Smooth muscle cell (in vitro differentiated cells): Measurements from ENCODE around the gene DNM2. TPM values are rescaled to one million over a fixed set of nuclear protein-coding genes. Genes with fewer than 3 reads are reported as not detected.

Experiments used
- DNase-seq: peaks from one replicate; lab custom pipeline; 2025; ENCODE audit not compliant: unreplicated experiment; lab: John Stamatoyannopoulos, UW
- H2AFZ ChIP-seq: fragments of 200-600 bp; sonication (generic); 2 replicates; pipeline ENCODE4 v1.6.0; 2016; ENCODE audit warnings: antibody characterized with exemption, low read depth, mild to moderate bottlenecking
- H3F3A ChIP-seq: fragments of 200-600 bp; sonication (generic); 2 replicates; pipeline ENCODE4 v1.6.0; 2017; ENCODE audit warnings: antibody characterized with exemption, low read depth
- H3K27ac ChIP-seq: fragments of 200-600 bp; sonication (generic); 2 replicates; pipeline ENCODE4 v1.5.1; 2016; ENCODE audit warnings: low read depth, mild to moderate bottlenecking
- H3K27me3 ChIP-seq: fragments of 200-600 bp; sonication (generic); 2 replicates; pipeline ENCODE4 v1.6.1; 2016; ENCODE audit warnings: low read depth, mild to moderate bottlenecking
- H3K36me3 ChIP-seq: fragments of 200-600 bp; sonication (generic); 2 replicates; pipeline ENCODE4 v1.5.1; 2016; ENCODE audit warnings: low read depth
- H3K4me1 ChIP-seq: fragments of 200-600 bp; sonication (generic); 2 replicates; pipeline ENCODE4 v1.5.1; 2016; ENCODE audit warnings: low read depth
- H3K4me2 ChIP-seq: fragments of 200-600 bp; sonication (generic); 2 replicates; pipeline ENCODE4 v1.6.0; 2016; ENCODE audit warnings: mild to moderate bottlenecking
- H3K4me3 ChIP-seq: fragments of 200-600 bp; sonication (generic); 2 replicates; pipeline ENCODE4 v1.5.1; 2016; ENCODE audit warnings: mild to moderate bottlenecking
- H3K79me2 ChIP-seq: fragments of 200-600 bp; sonication (generic); 2 replicates; pipeline ENCODE4 v1.6.0; 2016; ENCODE audit warnings: low read depth, mild to moderate bottlenecking
- H3K9ac ChIP-seq: fragments of 200-600 bp; sonication (generic); 2 replicates; pipeline ENCODE4 v1.6.0; 2016; ENCODE audit warnings: low read depth
- H3K9me3 ChIP-seq: fragments of 200-600 bp; sonication (generic); replicated peaks from 2 replicates; pipeline ENCODE4 v1.5.1; 2016; ENCODE audit warnings: low read depth
- H4K20me1 ChIP-seq: fragments of 200-600 bp; sonication (generic); 2 replicates; pipeline ENCODE4 v1.6.0; 2016; ENCODE audit warnings: low read depth
- CTCF ChIP-seq: fragments of 200-600 bp; sonication (generic); IDR thresholded peaks from 2 replicates; pipeline ENCODE4 v1.5.1; 2017; ENCODE audit warnings: borderline replicate concordance, mild to moderate bottlenecking, antibody characterized with exemption; ENCODE audit not compliant: insufficient read depth, poor library complexity, severe bottlenecking
- WGBS: methylation state at CpG from one replicate; pipeline ENCODE4 v1.1.7; 2016; ENCODE audit warnings: low lambda C conversion rate; 5-methylcytosine and 5-hydroxymethylcytosine counted together
- polyA plus RNA-seq: library from polyadenylated mRNA; unstranded; fragments of >200 nt; fragmentation: Nextera tagmentation; extraction: Ambion mirVana; gene quantifications from 2 replicates; pipeline ENCODE4 v1.2.1, GENCODE V29; 2016
- total RNA-seq: library from RNA; depleted of rRNA; stranded (reverse); fragments of >200 nt; gene quantifications from 2 replicates; pipeline ENCODE4 v1.2.3, GENCODE V29; 2014

The DNM2 gene
- total and polyA plus RNA-seq, 2 experiments from 2014 or later: 65.1 to 93.2 TPM

GRCh38 chr19:10816691-10817090 lies 98.8 kb downstream of the DNM2 start:
- Histone ChIP-seq H3K4me2 (peak overlapping the region; percentile 87), H3K9ac (peak overlapping the region; percentile 98), H3K79me2 (peaks cover 28% of the 10 kb centered on the region), H3K36me3 (no peaks in the 10 kb centered on the region), H4K20me1 (peaks cover 15% of the 10 kb centered on the region), H3F3A (peaks cover 26% of the 10 kb centered on the region), H2AFZ (no peak overlapping the region), H3K27me3 (no peaks in the 10 kb centered on the region), H3K4me3 (peak overlapping the region; percentile 49), H3K27ac (peak overlapping the region; percentile 99), H3K9me3 (no peaks in the 10 kb centered on the region), H3K4me1 (peaks cover 3% of the 10 kb centered on the region)
- DNase-seq: no peak
- TF ChIP-seq CTCF: no peak
- WGBS: 40% methylated on average over 11 of the region's 11 CpGs

DNA sequence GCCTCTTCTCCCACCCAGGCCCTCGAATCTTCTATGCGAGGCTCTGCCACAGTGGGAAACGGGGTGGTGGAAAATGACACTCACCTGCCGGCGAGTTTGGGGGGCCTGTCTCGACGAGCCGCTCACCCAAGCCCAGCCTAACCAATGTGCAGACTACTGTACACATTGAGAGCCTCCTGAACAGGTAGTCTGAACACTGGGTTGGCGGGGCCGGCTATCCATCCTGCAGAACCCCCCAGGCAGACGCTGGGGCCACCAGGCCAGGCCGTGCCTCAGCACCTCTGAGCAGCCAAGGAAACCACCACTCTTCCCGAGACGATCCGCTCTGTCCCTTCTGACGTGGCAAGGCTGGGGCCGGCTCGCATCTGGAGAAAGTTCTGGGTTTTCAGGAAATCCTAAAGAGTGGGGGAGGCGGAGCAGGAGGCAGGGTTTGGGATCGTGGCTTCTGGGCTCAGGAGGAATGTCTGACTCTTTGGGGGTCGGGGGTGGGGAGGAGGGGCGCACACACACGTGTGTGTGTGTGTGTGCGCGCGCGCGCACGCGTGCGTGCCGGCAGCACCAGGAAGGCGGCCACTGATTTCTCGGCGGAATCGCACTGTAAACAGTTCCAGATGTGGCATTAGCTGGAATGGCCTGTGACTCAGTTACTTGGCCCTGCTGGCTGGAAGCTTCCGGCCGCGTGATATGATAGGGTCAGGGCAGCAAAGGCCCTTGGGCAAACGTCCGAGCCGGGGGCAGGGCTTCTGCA lies 99.6 kb downstream of the DNM2 start:
- Histone ChIP-seq H2AFZ (no peak overlapping the region), H3K79me2 (peaks cover 28% of the 10 kb centered on the region), H3K36me3 (no peaks in the 10 kb centered on the region)

DNA sequence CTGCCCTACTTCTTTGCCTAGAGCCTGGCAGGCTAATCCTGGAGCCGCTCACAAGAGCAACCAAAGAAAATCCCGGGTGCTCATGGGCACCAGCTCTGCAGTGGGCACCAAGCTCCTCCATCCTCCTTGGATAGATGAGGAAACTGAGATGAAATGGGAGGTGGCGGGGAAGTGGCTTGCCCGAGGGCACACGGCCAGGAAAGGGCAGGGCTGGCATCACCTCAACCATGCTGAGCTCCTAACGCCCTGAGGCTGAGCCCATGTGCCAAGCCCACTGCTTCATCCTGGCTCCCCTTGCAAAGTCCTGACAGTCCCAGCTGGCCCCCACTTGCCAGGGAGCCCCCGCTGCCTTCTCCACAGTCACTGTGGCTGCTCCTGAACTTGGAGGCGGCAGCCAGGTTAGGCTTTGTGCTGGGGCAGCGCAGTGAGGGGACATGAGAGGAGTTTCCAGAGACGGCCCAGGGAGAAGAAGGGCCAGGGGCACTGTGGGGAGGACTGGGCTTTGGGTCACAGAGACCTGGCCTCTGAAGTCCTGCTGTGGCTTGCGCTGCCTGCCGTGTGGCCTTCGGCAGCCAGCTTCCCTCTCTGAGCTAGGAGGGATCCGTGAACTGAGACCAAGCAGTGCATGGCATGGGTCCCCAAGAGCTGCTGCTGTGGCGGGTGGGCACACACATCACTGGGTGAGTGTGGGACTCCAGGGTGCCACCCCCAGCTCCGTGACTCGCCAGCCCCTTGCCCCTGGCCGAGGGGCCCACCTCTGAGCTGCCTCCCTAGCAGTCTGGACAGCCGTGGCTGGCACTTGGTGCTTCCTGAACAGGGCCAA lies 100.6 kb downstream of the DNM2 start:
- no peak for DNase-seq
- Histone ChIP-seq H3K4me1 (no peaks in the 10 kb centered on the region), H3K27ac (peak overlapping the region; percentile 99), H3K4me3 (no peak overlapping the region), H3F3A (peaks cover 24% of the 10 kb centered on the region), H3K4me2 (peak overlapping the region; percentile 75), H2AFZ (no peak overlapping the region), H3K36me3 (no peaks in the 10 kb centered on the region), H4K20me1 (peaks cover 11% of the 10 kb centered on the region), H3K9me3 (no peaks in the 10 kb centered on the region), H3K9ac (peak overlapping the region; percentile 64), H3K27me3 (no peaks in the 10 kb centered on the region), H3K79me2 (peaks cover 28% of the 10 kb centered on the region)
- TF ChIP-seq CTCF: no peak
- 95% methylated on average over 19 of the region's 19 CpGs for WGBS

More for the DNA sequence above, 99.6 kb downstream of the DNM2 start:
- peak; percentile 65 for DNase-seq
- Histone ChIP-seq H4K20me1 (peaks cover 15% of the 10 kb centered on the region), H3K27me3 (no peaks in the 10 kb centered on the region), H3K4me2 (peak overlapping the region; percentile 87), H3K9me3 (no peaks in the 10 kb centered on the region), H3K9ac (peak overlapping the region; percentile 98), H3K4me3 (peak overlapping the region; percentile 49), H3K27ac (peak overlapping the region; percentile 99), H3F3A (peaks cover 26% of the 10 kb centered on the region), H3K4me1 (peaks cover 3% of the 10 kb centered on the region)
- TF ChIP-seq CTCF: no peak
- 41% methylated on average over 41 of the region's 42 CpGs for WGBS
